ENCODE measurements around the gene LDHB. TPM values are rescaled to one million over a fixed set of nuclear protein-coding genes. Genes with fewer than 3 reads are reported as not detected.
"Not testable (repeated sequence)": the region's sequence is repeated elsewhere in the genome, so short reads cannot be mapped to it uniquely, and the experiment has no call there.

LDHB gene
- total RNA-seq, 1 donor from 2014 or later = 385 TPM

DNA sequence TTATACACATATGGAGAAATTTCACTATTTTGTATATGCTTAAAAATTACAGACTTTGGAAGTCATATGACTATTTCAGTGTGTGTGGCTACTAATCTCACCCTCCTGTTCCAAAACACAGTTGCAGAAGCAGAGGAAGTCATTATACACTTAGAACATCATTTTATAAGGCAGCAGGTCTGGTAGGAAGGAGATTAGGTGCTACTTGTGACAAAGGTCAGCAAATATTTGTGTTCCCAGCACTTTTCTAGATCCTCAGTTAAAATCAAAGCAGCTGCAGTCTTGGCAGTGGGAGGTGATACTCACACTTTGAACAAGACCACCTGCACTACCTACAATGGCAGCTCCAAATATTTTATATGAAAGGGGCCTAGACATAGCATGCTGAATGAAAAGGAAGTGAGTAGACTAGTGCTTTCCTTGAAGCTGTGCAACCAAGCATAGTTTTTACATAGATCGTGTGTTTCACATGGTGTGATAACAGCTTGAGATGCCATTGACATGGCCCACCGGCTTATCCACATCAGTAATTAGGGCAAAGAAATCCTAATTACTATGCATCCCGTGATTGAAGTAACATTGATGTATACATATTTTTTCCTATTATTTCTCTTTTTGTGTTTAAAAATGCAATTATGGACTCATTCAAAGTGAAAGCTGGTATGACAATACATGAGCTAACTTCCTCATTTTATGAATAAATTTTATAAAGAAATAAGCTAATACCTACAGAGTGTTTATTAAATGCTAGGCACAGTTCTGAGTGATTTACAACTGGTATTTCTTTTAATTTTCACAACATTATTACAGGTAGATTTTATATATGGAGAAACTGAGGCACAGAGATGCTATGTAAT is 58.3 kb downstream of the LDHB start:
- TF ChIP-seq, protein P1, sequence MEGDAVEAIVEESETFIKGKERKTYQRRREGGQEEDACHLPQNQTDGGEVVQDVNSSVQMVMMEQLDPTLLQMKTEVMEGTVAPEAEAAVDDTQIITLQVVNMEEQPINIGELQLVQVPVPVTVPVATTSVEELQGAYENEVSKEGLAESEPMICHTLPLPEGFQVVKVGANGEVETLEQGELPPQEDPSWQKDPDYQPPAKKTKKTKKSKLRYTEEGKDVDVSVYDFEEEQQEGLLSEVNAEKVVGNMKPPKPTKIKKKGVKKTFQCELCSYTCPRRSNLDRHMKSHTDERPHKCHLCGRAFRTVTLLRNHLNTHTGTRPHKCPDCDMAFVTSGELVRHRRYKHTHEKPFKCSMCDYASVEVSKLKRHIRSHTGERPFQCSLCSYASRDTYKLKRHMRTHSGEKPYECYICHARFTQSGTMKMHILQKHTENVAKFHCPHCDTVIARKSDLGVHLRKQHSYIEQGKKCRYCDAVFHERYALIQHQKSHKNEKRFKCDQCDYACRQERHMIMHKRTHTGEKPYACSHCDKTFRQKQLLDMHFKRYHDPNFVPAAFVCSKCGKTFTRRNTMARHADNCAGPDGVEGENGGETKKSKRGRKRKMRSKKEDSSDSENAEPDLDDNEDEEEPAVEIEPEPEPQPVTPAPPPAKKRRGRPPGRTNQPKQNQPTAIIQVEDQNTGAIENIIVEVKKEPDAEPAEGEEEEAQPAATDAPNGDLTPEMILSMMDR (IDR thresholded peaks at IDR 0.05) = no peak
- Mint-ChIP-seq H3K4me1 (peaks cover 19% of the 10 kb centered on the region), H3K4me3 (peak overlapping the region; percentile 29), H3K9me3 (peaks cover 2% of the 10 kb centered on the region), H3K27me3 (no peaks in the 10 kb centered on the region), H3K27ac (peak overlapping the region; percentile 24), H3K36me3 (ENCODE audit: low read depth) (no peaks in the 10 kb centered on the region)
- no peak for DNase-seq
- ChIA-PET CTCF (no interaction called here), POLR2A (no interaction called here)
- intact Hi-C loops (cut with micrococcal nuclease) = no loop called here
- peak; percentile 84 for ATAC-seq (ENCODE audit: low read depth)

DNA sequence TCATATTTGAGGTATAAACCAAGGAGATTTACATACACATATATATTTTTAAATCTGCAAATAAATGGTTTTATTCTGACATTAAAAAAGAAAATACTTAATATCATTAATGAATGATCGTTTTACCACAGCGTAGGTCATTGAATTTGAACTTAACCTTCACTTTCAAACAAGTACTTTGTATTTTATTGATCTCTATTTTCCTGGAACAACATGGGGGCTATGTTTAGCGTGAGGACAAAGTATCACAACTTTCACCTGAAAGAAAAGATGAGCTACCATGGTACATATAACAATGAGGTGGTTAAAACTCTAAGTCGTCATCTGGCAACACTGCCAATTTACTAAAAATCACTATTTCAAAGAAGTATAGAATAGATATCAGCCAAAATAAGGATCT is 59.0 kb downstream of the LDHB start:
- no peak for ATAC-seq (ENCODE audit: low read depth)
- intact Hi-C loops (cut with micrococcal nuclease) = no loop called here
- ChIA-PET POLR2A (no interaction called here), CTCF (no interaction called here)
- H3K9me3 Mint-ChIP-seq = peaks cover 2% of the 10 kb centered on the region
- H3K27ac Mint-ChIP-seq = no peak overlapping the region
- no peak overlapping the region for H3K4me3 Mint-ChIP-seq
- H3K4me1 Mint-ChIP-seq = peaks cover 19% of the 10 kb centered on the region
- H3K27me3 Mint-ChIP-seq = no peaks in the 10 kb centered on the region
- no peak for DNase-seq
- TF ChIP-seq, protein P1 (IDR thresholded peaks at IDR 0.05) = no peak
- no peaks in the 10 kb centered on the region for H3K36me3 Mint-ChIP-seq (ENCODE audit: low read depth)

- H3K9me3 Mint-ChIP-seq = peaks cover 23% of the 10 kb centered on the region
- H3K27me3 Mint-ChIP-seq; H3K36me3 Mint-ChIP-seq (ENCODE audit: low read depth); H3K27ac Mint-ChIP-seq; ATAC-seq (ENCODE audit: low read depth); DNase-seq; POLR2A ChIA-PET; H3K4me3 Mint-ChIP-seq; CTCF ChIA-PET; intact Hi-C loops (cut with micrococcal nuclease): not testable (repeated sequence)
- H3K4me1 Mint-ChIP-seq = peaks cover 18% of the 10 kb centered on the region
Measured at GRCh38 chr12:21595356-21595755, 62.3 kb downstream of the LDHB start.

GRCh38 chr12:21585485-21585884 is 72.2 kb downstream of the LDHB start:
- DNase-seq (no peak), ATAC-seq (ENCODE audit: low read depth) (no peak)
- Mint-ChIP-seq H3K9me3 (peaks cover 2% of the 10 kb centered on the region), H3K27ac (no peak overlapping the region), H3K36me3 (ENCODE audit: low read depth) (no peaks in the 10 kb centered on the region), H3K4me1 (no peaks in the 10 kb centered on the region), H3K27me3 (peaks cover 4% of the 10 kb centered on the region), H3K4me3 (no peak overlapping the region)
- intact Hi-C loops (cut with micrococcal nuclease) = no loop called here
- POLR2A ChIA-PET = no interaction called here
- TF ChIP-seq, protein P1 (IDR thresholded peaks at IDR 0.05) = no peak
- CTCF ChIA-PET = no interaction called here

Other genes with a start within 250 kb of the LDHB start
- gene PYROXD1, start 220.2 kb downstream of the LDHB start, total RNA-seq = 31.0 and 35.6 TPM in 2 replicates
- 60.6 and 61.6 TPM in 2 replicates for gene RECQL, start 156.2 kb downstream of the LDHB start, total RNA-seq
- gene GOLT1B, start 156.1 kb downstream of the LDHB start, total RNA-seq = 23.6 and 25.9 TPM in 2 replicates
- 0.18 and 0.54 TPM in 2 replicates for gene SPX, start 131.5 kb downstream of the LDHB start, total RNA-seq
- gene GYS2, start 53.0 kb downstream of the LDHB start, total RNA-seq = not detected in 2 replicates
- gene KCNJ8, start 116.9 kb upstream of the LDHB start, total RNA-seq = not detected in 2 replicates

Data from activated B cell treated with CpG ODN at 0.5 μM for 24 hours (primary cell).